ENCODE data around the gene CTNNA3. TPM values are rescaled to one million over a fixed set of nuclear protein-coding genes. Genes with fewer than 3 reads are reported as not detected.

CTNNA3 gene
- total RNA-seq, 1 experiment from 2014 or later = not detected

DNA sequence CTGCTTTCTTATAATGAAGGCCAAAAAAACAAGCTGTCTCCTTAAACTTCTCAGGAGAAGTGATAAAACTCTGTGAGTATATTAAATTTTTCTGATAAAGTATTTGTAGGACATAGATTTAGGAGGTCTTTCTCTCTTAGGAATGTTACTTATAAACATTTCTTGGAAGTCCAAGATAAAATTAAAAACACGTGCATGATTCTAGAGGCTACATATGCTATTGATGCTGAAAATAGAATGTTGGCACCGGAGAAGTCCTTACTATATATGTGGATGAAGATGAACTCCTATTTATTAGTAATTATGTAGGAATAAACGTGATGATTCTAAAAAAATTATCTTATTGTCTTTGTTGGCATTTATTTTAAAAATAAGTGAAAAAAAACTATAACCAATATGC is 1011.4 kb downstream of the CTNNA3 start:
- no peak for DNase-seq (ENCODE audit: low read depth)

DNA sequence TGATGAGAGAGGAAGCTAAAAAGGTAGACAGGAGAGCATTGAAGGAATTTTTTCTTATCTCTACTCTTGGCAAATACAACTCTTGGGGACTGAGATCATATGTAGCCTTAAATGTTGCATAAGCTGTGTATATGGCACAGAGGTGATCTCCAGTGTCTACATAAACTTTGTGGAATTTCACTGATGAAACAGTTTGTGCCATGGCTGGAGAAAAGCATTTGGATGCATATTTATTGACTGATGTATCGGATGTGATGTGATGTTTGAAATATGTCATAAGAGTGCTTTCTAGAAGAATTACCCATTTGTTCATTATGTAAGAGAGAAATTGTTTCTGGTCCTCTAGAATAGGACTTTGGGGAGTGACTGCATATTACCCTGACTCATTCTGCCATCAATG is 1015.1 kb downstream of the CTNNA3 start:
- DNase-seq (ENCODE audit: low read depth) = peak; percentile 54

DNA sequence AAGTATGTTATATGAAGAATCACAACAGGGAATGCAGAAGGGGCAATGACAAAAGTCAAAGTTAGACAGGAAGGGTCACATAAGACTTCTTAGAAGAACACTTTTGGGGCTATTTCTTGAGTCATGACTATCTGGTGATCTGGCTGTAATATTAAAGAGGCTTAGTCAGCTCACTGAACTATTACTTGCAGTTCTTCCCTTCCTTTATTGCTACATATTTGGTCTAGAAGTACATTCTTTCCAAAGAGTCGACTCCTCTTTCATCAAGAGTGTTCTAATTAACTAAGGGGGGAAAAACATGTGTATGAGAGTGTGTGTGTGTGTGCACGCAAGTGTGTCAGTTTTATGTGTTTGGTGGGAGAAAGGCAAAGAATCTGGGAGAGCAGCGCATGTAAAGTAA is 1017.5 kb downstream of the CTNNA3 start:
- DNase-seq (ENCODE audit: low read depth) = no peak

DNA sequence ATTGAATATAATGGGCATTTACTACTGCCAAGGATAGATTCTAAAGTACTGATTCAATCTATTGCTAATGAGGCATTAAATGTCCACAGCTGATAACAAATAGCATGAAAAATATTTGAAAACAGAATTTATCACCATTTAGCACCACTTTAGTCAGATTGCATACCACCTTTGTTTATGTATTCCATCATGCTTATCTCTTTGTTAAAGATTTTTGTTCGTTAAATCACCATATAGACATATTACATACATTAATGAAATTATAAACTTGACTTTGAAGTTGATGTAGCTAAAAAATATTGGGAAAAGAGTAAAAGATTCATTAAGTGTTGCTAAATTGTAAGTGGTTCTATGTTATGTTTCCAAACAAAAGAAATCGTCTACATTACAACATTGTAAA is 1022.9 kb downstream of the CTNNA3 start:
- DNase-seq (ENCODE audit: low read depth) = no peak

DNA sequence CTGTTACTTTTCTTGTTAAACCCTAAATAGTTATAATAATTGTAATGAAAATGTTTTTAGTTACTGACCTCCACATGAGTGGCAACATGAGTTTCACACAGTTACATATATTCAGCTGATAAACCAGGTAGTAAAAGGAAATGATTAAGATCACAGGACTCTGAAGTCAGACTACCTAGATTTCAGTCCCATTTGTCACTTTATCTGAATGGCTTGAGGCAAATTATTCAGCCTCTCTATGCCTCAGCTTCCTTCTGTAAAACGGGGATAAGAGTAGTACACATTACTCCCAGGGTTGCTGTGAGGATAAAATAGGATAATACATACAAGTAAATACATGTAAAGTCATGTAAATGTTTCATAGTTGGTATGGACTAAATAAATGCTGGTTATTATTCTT is 1024.4 kb downstream of the CTNNA3 start:
- DNase-seq (ENCODE audit: low read depth) = peak; percentile 21

DNA sequence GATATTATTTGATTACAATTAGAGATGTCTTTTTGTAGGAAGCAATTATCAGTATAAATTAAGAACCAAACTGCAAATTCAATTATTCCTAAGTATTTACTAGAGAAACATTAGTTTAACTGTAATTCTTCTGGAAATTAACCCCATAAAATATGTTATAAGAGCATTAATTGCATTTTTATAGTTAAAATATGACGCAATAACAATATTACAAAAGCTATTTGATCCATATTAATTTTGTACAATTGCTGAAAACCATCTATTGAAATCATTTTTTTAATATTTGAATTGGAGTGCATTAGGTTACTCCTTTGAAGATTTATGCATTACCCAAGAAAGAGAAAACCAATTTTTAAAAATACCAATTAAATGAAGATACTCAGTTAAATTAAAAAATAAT is 1024.9 kb downstream of the CTNNA3 start:
- no peak for DNase-seq (ENCODE audit: low read depth)

DNA sequence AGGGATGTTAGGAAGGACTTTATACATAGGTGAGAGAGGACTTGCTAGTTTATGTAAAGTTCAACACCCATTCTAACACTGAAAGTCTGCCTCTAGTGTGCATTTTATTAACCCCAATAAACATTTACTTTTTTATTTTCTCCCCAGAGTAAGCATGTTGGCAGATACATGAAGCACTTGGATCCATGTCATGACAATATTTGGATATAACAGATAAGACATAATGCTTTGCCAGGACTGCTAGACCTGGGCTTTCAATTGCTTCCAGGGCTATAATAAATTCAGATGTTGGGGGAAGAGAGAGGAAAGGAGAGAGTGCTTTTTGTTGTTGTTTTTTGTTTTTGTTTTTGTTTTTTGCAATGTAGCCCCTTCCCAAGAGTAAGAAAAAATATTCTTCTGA is 1039.5 kb downstream of the CTNNA3 start:
- no peak for DNase-seq (ENCODE audit: low read depth)

DNA sequence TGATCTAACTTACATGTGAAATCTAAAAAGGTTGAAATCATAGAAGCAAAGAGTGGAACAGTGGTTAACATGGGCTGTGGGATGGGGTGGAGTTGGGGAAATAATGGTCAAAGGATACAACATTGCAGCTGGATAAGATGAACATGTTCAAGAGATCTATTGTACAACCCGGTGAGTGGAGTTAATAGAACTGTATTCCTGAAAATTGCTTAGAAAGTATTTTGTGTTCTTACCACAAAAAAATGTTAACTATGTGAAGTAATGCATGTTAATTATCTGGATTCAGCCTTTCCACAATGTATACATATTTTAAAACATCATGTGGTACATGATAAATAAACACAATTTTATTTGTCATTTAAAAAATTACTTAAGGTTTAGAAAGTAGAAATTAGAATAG is 1041.1 kb downstream of the CTNNA3 start:
- DNase-seq (ENCODE audit: low read depth) = no peak

DNA sequence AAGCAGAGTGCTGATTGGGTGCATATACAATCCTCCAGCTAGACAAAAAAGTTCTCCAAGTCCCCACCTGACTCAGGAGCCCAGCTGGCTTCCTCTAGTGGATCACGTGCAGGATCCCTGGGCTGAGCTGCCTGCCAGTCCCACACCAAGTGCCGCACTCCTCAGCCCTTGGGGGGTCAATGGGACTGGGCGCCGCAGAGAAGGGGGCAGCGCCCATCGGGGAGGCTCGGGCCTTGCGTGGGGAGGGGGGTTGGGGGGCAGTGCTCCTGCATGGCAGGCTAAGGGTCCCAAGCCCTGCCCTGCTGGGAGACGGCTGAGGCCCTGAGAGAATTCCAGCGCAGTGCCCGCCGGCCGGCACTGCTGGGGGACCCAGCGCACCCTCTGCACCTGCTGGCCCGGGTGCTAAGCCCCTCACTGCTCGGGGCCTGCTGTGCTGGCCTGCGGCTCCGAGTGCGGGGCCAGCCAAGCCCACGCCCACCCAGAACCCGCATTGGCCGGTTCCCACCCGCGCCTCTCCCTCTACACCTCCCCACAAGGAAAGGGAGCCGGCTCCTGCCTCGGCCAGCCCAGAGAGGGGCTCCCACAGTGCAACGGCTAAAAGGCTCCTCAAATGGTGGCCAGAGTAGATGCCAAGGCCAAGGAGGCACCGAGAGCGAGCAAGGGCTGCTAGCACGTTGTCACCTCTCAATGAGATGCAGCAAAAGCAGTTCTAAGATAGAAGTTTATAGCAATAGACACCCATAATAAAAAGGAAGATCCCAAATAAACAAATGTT is 1044.5 kb downstream of the CTNNA3 start:
- DNase-seq (ENCODE audit: low read depth) = no peak

DNA sequence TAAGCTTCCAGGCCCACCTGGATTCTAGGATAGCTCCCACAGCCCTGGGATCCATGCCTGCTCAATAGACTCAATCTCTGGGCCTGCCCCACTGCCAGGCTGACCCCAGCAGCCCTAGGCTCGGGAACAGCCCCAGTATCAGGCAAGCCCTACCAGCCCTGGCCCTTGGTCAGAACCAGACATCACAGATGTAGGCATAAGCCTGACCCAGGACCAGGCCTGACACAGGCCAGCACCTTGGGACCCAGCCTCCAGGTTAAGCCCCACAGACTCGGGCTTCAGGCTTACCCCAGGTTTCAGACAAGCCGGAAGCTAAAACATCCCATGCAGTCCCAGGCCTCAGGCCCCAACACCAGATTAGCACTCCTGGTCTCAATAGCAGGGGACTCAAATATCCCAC is 1046.4 kb downstream of the CTNNA3 start:
- no peak for DNase-seq (ENCODE audit: low read depth)

DNA sequence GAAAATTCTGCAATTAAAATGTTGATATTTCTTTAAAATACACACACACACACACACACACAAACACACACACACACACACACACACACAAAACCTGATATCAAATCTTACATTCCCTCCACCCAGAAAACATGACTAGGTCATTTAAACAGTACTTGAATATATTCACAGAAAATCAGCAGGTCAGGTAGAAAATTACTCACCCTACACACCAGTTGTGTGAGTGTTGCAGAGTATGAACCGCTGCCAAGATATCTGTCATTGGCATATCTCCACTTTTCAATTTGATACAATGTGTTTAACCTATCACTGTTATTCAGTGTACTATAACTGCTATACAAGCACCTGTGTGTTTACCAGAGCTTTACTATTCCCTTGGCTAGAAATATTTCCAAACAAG is 1053.8 kb downstream of the CTNNA3 start:
- DNase-seq (ENCODE audit: low read depth) = peak; percentile 8

DNA sequence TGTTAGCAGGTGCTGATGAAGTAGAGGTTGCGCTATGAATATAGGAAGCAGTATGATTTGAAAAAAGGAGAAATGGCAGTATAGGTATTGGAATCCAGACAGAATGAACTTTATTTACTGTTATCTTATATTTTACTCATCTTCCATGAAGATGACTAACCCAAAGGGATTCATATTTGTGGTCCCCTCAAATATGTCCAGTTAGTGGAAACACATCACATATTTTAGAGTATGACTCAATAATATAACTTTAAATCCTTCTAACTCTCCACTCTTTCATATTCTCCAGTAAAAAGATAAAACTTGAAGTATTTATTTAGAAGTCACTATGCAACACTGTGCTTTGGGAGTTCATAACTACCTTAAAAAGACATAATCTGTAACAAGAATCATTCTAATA is 1056.6 kb downstream of the CTNNA3 start:
- no peak for DNase-seq (ENCODE audit: low read depth)

DNA sequence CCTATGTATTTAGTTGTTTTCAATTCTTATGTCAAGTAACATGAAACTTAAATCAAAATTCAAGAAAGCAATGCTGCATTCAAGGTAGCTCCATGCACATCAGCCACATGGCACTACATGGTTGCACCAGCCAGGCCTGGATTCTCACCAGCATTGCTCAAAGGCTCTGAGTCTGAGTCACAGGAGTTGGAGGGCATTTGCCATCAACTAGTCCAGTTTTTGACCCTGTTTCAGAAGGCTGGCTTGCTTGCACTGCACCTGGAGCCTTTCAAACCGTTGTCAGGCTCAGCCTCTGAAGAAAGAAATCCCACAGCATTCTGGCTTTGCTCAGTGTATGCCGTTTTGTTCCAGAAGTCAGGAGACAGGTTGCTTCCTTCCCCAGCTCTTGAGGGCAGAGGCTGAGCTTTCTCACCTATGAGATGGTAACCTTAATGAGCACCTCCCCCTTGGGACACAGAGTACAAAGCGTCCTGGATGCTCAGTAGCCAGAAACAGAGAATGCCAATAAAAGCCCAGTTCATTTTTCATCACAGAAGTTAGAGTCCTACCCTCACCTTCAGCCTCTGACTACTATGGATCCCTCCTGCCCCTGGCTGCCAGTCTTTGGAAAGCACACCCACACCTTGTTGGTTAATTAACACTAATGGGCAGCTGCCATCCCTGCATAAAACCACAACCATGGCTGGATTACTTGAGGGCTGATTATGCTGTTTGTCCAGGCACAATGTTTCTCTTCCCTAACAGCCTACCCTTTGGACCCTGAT is 1058.5 kb downstream of the CTNNA3 start:
- no peak for DNase-seq (ENCODE audit: low read depth)

DNA sequence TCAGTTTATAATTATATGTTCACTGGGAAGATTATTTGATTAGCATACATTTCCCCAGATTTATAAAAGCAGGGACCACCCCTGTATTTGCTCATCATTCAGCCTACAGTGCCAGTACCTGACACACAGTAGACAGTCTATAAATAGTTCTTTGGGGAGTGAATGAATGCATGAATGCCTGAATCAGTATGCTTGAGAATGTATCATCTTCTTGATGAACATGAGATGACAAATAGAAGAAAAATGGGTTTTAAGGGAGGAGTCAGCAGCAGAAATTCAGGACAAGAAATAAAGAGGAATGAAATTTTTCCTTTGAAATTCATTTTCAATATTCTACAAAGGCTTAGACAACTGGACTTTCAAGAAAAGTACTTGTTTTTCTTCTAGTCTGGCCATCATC is 1066.0 kb downstream of the CTNNA3 start:
- DNase-seq (ENCODE audit: low read depth) = peak; percentile 22

DNA sequence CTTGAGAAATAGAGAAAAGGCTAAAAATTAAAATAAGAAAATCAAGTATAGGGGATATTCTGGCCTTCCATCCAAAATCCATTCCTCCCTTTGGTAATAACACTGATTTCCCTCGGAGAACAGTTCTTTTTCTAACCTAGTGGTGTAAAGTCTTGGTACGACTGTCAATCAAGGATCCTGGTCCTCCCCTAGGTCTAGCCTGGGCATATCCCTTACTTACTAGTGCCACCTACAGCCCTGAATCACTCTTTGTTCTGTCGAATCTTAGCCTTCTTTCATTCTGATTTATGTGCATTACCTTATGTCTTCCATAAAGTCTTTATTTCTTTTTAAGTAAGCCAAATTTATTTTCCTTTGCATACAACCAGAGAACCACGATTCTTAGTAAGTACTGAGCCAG is 1068.8 kb downstream of the CTNNA3 start:
- peak; percentile 46 for DNase-seq (ENCODE audit: low read depth)

DNA sequence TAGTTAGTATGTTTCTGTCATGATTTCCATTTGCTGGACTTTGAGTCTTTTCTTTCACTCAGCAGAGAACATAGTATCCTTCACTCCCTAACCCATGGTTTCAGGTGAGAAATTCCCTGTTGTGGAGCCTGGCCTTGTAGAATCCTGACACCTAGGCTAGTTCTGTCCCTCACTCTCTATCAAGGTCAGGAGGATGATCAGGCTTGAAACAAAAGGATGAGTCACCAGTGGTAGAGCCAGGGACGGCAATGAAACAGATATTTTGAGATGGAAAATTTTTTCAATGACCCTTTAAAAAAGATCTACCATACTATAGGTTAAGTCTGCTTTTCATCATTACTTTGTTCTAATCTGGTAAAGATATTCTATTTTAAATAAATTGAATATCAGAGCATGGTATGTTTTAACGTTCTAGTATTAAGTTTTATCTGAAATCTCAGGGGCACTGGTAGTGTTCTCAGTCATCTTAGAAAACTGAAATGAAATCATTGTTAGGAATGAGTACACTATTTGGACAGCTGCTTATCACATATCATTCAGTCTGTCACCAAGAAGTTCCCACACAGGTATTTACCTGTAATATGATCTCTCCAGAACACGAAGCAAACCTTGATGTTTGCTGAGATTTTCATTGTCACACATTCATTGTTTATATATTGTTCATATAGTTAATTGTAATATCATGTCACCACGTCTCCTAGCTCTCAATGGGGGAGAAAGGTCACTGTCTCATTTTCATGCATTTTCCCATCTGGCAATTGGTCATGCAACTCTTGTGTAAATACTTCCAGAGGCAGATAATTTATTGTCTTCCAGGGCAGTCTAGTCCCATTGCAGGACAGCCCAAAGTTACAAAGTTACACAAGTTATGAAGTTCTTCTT is 1070.0 kb downstream of the CTNNA3 start:
- DNase-seq (ENCODE audit: low read depth) = no peak

DNA sequence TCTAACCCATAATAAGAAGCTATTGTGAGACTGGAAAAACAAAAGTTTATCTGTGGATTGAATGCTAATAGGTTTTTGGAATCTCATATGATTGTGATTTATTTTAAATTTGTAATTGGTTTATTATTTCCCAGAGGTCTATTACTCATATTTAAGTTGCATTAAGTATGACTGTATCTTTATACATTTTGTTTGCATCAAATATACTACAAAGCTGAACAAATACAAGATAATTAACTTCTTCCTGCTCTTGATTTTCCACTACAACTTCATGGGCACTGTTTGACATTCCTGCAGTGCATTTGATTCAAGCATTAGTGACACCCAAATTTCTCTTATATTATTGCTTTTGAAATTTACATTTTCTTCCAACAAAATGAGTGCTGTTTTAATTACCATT is 1073.9 kb downstream of the CTNNA3 start:
- no peak for DNase-seq (ENCODE audit: low read depth)

DNA sequence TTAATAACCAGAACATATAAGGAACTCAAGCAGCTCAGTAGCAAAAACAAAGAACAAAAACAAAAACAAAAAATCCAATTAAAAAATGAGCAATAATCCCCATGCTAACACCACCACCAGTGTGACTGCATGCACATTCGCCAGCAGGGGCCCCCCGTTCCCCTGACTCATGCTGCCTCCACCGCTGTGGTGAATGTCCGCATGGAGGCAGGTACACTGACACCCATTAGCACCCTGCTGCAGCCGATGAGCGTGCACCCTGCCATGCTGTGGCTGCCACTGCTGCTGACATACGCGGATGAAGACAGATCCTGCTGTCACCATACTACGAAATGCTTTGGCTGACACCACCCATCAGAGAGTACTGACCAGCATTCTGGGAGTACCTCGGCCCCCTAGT is 1091.8 kb downstream of the CTNNA3 start:
- no peak for DNase-seq (ENCODE audit: low read depth)

DNA sequence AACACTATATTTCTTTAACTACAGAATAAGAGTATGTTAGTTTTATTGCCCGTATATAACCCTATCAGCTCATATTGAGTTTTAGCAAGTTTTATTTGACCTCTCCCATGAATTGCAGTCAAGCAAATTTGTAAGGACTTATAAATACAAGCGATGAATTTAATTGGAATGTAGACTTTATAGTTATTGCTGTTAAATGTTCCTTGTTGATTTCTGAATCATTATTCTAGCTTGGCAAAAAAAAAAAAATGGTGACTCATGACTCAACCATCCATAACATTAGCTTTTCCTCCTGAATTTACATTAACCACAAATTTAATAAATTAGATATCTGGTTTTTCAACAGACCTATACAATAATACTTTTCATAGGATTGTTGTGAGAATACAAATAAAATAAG is 1104.1 kb downstream of the CTNNA3 start:
- DNase-seq (ENCODE audit: low read depth) = peak; percentile 6

DNA sequence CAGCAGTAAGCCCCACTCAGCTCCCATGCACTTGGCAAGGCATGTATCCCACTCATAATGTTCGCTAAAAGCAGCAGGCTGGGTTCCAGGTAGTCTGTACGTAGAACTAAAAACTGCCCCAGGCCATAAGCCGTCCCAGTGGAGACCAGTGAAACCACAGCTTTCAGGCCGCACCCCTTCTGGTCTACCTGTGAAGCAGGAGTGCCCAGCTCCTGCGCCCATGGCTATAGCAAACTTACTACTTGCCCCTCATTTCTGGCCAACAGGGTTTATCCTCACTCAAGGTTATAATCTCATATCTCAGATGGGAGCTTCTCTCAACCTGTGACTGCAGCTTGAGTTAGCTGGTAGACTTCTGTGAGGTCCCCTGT is 1108.3 kb downstream of the CTNNA3 start:
- no peak for DNase-seq (ENCODE audit: low read depth)

DNA sequence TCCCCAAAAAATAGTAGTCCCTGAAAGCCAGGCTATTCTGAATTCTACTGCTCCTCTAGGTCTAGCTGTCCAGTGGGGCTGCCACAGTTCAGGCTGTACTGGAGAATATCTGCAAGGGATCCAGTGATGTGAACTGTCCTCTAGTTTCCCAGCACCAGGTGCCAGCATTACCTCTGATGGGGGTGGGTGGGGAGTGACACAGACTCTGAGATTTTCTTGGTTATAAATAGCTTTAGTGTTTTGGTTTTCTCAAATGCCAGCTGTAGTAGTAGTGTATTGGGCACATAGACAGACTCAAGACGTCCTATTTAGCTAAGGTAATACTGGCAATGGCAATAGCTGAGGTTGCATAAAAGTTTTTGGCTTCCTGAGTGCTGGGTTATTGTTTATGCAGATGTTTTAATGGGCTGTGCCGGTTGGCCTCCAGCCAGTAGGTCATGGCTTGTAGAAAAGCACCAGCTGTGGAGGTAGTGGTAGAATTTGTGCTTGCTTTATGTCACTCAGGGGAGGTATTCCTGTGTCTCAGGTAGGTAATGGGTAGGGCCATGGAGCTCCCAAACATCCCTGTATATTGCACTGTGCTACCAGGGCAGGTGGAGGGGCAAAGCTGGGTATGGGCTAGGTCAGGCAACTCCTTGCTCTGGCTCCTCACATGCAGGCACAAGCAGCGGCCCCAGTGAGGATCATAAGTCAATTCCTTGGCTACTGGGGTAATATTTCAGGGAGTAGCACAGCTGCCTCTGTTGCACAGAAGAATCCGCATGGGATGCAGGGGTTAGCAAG is 1108.9 kb downstream of the CTNNA3 start:
- no peak for DNase-seq (ENCODE audit: low read depth)
